ENCODE data around the gene PJVK. TPM values are rescaled to one million over a fixed set of nuclear protein-coding genes. Genes with fewer than 3 reads are reported as not detected.
A peak's percentile ranks its signal among the peaks of the same experiment; 100 is the strongest.

The PJVK gene
- polyA plus RNA-seq, 3 donors, result 1.4 TPM; not detected in 2

GRCh38 chr2:178485356-178485755 is 34.2 kb downstream of the PJVK start:
- peaks cover 26 to 50% of the 10 kb centered on the region in 2 donors for H3K36me3 ChIP-seq (replicated peaks in 1 of 2; ENCODE audit: control insufficient read depth in 1 of 2, insufficient read depth in 2 of 2, low read length in 2 of 2)
- H3K27me3 Mint-ChIP-seq (ENCODE audit: low read depth in 3 of 3), result no peaks in the 10 kb centered on the region
- no peak overlapping the region for H3K9ac ChIP-seq (ENCODE audit: insufficient read depth, low read length, poor library complexity, severe bottlenecking)
- H3K4me1 Mint-ChIP-seq, result peaks cover 31% of the 10 kb centered on the region
- peaks cover 16% of the 10 kb centered on the region in 2 donors for H3K4me1 ChIP-seq (ENCODE audit: control insufficient read depth in 1 of 2, insufficient read depth in 2 of 2, low read length in 2 of 2)
- H3K27ac Mint-ChIP-seq, result peak overlapping the region in 1 of 7 donors; percentile 22
- no peaks in the 10 kb centered on the region for H3K9me3 ChIP-seq (replicated peaks in 1 of 2; ENCODE audit: control insufficient read depth in 1 of 2, insufficient read depth in 1 of 2, low read length in 2 of 2)
- no CpG with 5 or more reads among the region's 3 CpGs for WGBS (ENCODE audit: insufficient coverage)
- peaks cover 39 to 42% of the 10 kb centered on the region in 2 donors for H3K36me3 Mint-ChIP-seq
- H3K4me2 ChIP-seq (replicated peaks; ENCODE audit: extremely low read depth, low read length, poor library complexity, severe bottlenecking), result no peak overlapping the region
- H3K4me3 ChIP-seq (replicated peaks in 1 of 3; ENCODE audit: low read depth in 2 of 3, low read length in 3 of 3), result no peak overlapping the region
- H2AFZ ChIP-seq (ENCODE audit: insufficient read depth, low read depth, low read length, poor library complexity, severe bottlenecking), result no peak overlapping the region
- DNase-seq, result no peak
- intact Hi-C loops (cut with micrococcal nuclease), result no loop called here
- H3K9me3 Mint-ChIP-seq, result no peaks in the 10 kb centered on the region
- TF ChIP-seq CTCF (IDR thresholded peaks at IDR 0.05), result no peak
- no peaks in the 10 kb centered on the region for H3K27me3 ChIP-seq (ENCODE audit: control insufficient read depth in 2 of 2, insufficient read depth in 2 of 2, low read length in 2 of 2)
- H4K20me1 ChIP-seq (ENCODE audit: insufficient read depth, low read length), result peaks cover 48% of the 10 kb centered on the region
- H3K27ac ChIP-seq (ENCODE audit: low read depth in 1 of 2, low read length in 2 of 2), result no peak overlapping the region
- no peak overlapping the region for H3K4me3 Mint-ChIP-seq
- peaks cover 84% of the 10 kb centered on the region for H3K79me2 ChIP-seq (ENCODE audit: insufficient read depth, low read length)

GRCh38 chr2:178491612-178492011 is 40.4 kb downstream of the PJVK start:
- no peak for TF ChIP-seq CTCF (IDR thresholded peaks at IDR 0.05)
- 100% methylated on average over 1 of the region's 6 CpGs for WGBS (ENCODE audit: insufficient coverage)
- H3K79me2 ChIP-seq (ENCODE audit: insufficient read depth, low read length), result peaks cover 26% of the 10 kb centered on the region

More at GRCh38 chr2:178491612-178492011, 40.4 kb downstream of the PJVK start:
- Histone ChIP-seq H3K4me3 (replicated peaks in 1 of 3; ENCODE audit: low read depth in 2 of 3, low read length in 3 of 3) (no peak overlapping the region), H3K9ac (ENCODE audit: insufficient read depth, low read length, poor library complexity, severe bottlenecking) (no peak overlapping the region), H2AFZ (ENCODE audit: insufficient read depth, low read depth, low read length, poor library complexity, severe bottlenecking) (no peak overlapping the region), H4K20me1 (ENCODE audit: insufficient read depth, low read length) (peaks cover 18% of the 10 kb centered on the region), H3K4me2 (replicated peaks; ENCODE audit: extremely low read depth, low read length, poor library complexity, severe bottlenecking) (no peak overlapping the region), H3K9me3 (replicated peaks in 1 of 2; ENCODE audit: control insufficient read depth in 1 of 2, insufficient read depth in 1 of 2, low read length in 2 of 2) (no peaks in the 10 kb centered on the region), H3K27ac (ENCODE audit: low read depth in 1 of 2, low read length in 2 of 2) (no peak overlapping the region), H3K27me3 (ENCODE audit: control insufficient read depth in 2 of 2, insufficient read depth in 2 of 2, low read length in 2 of 2) (no peaks in the 10 kb centered on the region), H3K4me1 (ENCODE audit: control insufficient read depth in 1 of 2, insufficient read depth in 2 of 2, low read length in 2 of 2) (no peaks in the 10 kb centered on the region), H3K36me3 (replicated peaks in 1 of 2; ENCODE audit: control insufficient read depth in 1 of 2, insufficient read depth in 2 of 2, low read length in 2 of 2) (peaks cover 73 to 99% of the 10 kb centered on the region in 2 donors)
- Mint-ChIP-seq H3K4me1 (peaks cover 2% of the 10 kb centered on the region), H3K4me3 (no peak overlapping the region), H3K9me3 (no peaks in the 10 kb centered on the region), H3K27ac (peak overlapping the region in 1 of 7 donors; percentile 37), H3K36me3 (peaks cover 84 to 94% of the 10 kb centered on the region in 2 donors), H3K27me3 (ENCODE audit: low read depth in 3 of 3) (no peaks in the 10 kb centered on the region)
- intact Hi-C loops (cut with micrococcal nuclease), result no loop called here
- DNase-seq, result no peak
